ENCODE data around the gene NAPG.
A peak's percentile ranks its signal among the peaks of the same experiment; 100 is the strongest.

Gene NAPG

GRCh38 chr18:10557085-10557677 lies 31.4 kb downstream of the NAPG start:
- peaks cover 11 to 44% (median 31%) of the 10 kb centered on the region in 4 experiments for H3K36me3 ChIP-seq (ENCODE audit: control insufficient read depth in 4 of 4, insufficient read depth in 4 of 4, low read length in 3 of 4)
- POLR2A ChIA-PET = no interaction called here
- H3K27me3 ChIP-seq (replicated peaks in 2 of 5; ENCODE audit: control insufficient read depth in 4 of 5, insufficient read depth in 5 of 5, low read length in 4 of 5) = no peaks in the 10 kb centered on the region
- peaks cover 0 to 11% (median 5%) of the 10 kb centered on the region in 4 experiments for H3K4me1 ChIP-seq (ENCODE audit: control extremely low read depth in 1 of 4, control insufficient read depth in 4 of 4, insufficient read depth in 4 of 4, low read length in 3 of 4)
- no peaks in the 10 kb centered on the region for H3K9me3 ChIP-seq (ENCODE audit: control extremely low read depth in 1 of 5, control insufficient read depth in 4 of 5, insufficient read depth in 2 of 5, low read depth in 1 of 5, low read length in 4 of 5)
- no peak overlapping the region for H3K27ac ChIP-seq (ENCODE audit: insufficient read depth in 1 of 2, low read depth in 1 of 2, low read length in 2 of 2, poor library complexity in 1 of 2, severe bottlenecking in 2 of 2)
- DNase-seq = no peak
- 95% methylated on average over 4 of the region's 6 CpGs for WGBS (ENCODE audit: insufficient coverage)
- no peak overlapping the region for H3K4me3 ChIP-seq (ENCODE audit: control insufficient read depth in 1 of 7, extremely low read depth in 1 of 7, insufficient read depth in 4 of 7, low read depth in 2 of 7, low read length in 6 of 7)
- CTCF ChIA-PET = interaction anchor here (1.3 to 7.4 kb wide), 3 partner anchors 9 to 597 kb away, joined by 3 to 94 read pairs (median 4); no protein-coding TSS in a partner anchor

- no peaks in the 10 kb centered on the region for H3K27me3 ChIP-seq (replicated peaks in 2 of 5; ENCODE audit: control insufficient read depth in 4 of 5, insufficient read depth in 5 of 5, low read length in 4 of 5)
- POLR2A ChIA-PET = no interaction called here
- H3K36me3 ChIP-seq (ENCODE audit: control insufficient read depth in 4 of 4, insufficient read depth in 4 of 4, low read length in 3 of 4) = peaks cover 5 to 37% (median 24%) of the 10 kb centered on the region in 4 experiments
- H3K4me1 ChIP-seq (ENCODE audit: control extremely low read depth in 1 of 4, control insufficient read depth in 4 of 4, insufficient read depth in 4 of 4, low read length in 3 of 4) = peaks cover 0 to 11% (median 5%) of the 10 kb centered on the region in 4 experiments
- DNase-seq = no peak
- H3K4me3 ChIP-seq (ENCODE audit: control insufficient read depth in 1 of 7, extremely low read depth in 1 of 7, insufficient read depth in 4 of 7, low read depth in 2 of 7, low read length in 6 of 7) = no peak overlapping the region
- CTCF ChIA-PET = interaction anchor here (0.6 to 7.4 kb wide), 7 partner anchors 8 to 600 kb away, joined by 3 to 94 read pairs (median 4); no protein-coding TSS in a partner anchor
- WGBS (ENCODE audit: insufficient coverage) = 91% methylated on average over 5 of the region's 6 CpGs
- no peak overlapping the region for H3K27ac ChIP-seq (ENCODE audit: insufficient read depth in 1 of 2, low read depth in 1 of 2, low read length in 2 of 2, poor library complexity in 1 of 2, severe bottlenecking in 2 of 2)
- no peaks in the 10 kb centered on the region for H3K9me3 ChIP-seq (ENCODE audit: control extremely low read depth in 1 of 5, control insufficient read depth in 4 of 5, insufficient read depth in 2 of 5, low read depth in 1 of 5, low read length in 4 of 5)
Measured at GRCh38 chr18:10558243-10558966, 32.6 kb downstream of the NAPG start.

GRCh38 chr18:10558967-10559298 lies 33.1 kb downstream of the NAPG start:
- WGBS (ENCODE audit: insufficient coverage) = 96% methylated on average over 4 of the region's 4 CpGs
- H3K36me3 ChIP-seq (ENCODE audit: control insufficient read depth in 4 of 4, insufficient read depth in 4 of 4, low read length in 3 of 4) = peaks cover 4 to 34% (median 22%) of the 10 kb centered on the region in 4 experiments
- no peak overlapping the region for H3K4me3 ChIP-seq (ENCODE audit: control insufficient read depth in 1 of 7, extremely low read depth in 1 of 7, insufficient read depth in 4 of 7, low read depth in 2 of 7, low read length in 6 of 7)
- POLR2A ChIA-PET = interaction anchor here (0.7 kb wide), 1 partner anchor 595 kb away, joined by 3 read pairs; no protein-coding TSS in a partner anchor
- H3K9me3 ChIP-seq (ENCODE audit: control extremely low read depth in 1 of 5, control insufficient read depth in 4 of 5, insufficient read depth in 2 of 5, low read depth in 1 of 5, low read length in 4 of 5) = no peaks in the 10 kb centered on the region
- no peak for DNase-seq
- H3K27me3 ChIP-seq (replicated peaks in 2 of 5; ENCODE audit: control insufficient read depth in 4 of 5, insufficient read depth in 5 of 5, low read length in 4 of 5) = no peaks in the 10 kb centered on the region
- no peak overlapping the region for H3K27ac ChIP-seq (ENCODE audit: insufficient read depth in 1 of 2, low read depth in 1 of 2, low read length in 2 of 2, poor library complexity in 1 of 2, severe bottlenecking in 2 of 2)
- peaks cover 0 to 11% (median 5%) of the 10 kb centered on the region in 4 experiments for H3K4me1 ChIP-seq (ENCODE audit: control extremely low read depth in 1 of 4, control insufficient read depth in 4 of 4, insufficient read depth in 4 of 4, low read length in 3 of 4)
- CTCF ChIA-PET = interaction anchor here (0.9 to 7.4 kb wide), 7 partner anchors 9 to 600 kb away, joined by 3 to 94 read pairs (median 6); no protein-coding TSS in a partner anchor

GRCh38 chr18:10559553-10560451 lies 34.0 kb downstream of the NAPG start:
- Histone ChIP-seq H3K36me3 (ENCODE audit: control insufficient read depth in 4 of 4, insufficient read depth in 4 of 4, low read length in 3 of 4) (peaks cover 0 to 26% (median 13%) of the 10 kb centered on the region in 4 experiments), H3K27me3 (replicated peaks in 2 of 5; ENCODE audit: control insufficient read depth in 4 of 5, insufficient read depth in 5 of 5, low read length in 4 of 5) (no peaks in the 10 kb centered on the region), H3K9me3 (ENCODE audit: control extremely low read depth in 1 of 5, control insufficient read depth in 4 of 5, insufficient read depth in 2 of 5, low read depth in 1 of 5, low read length in 4 of 5) (no peaks in the 10 kb centered on the region), H3K4me1 (ENCODE audit: control extremely low read depth in 1 of 4, control insufficient read depth in 4 of 4, insufficient read depth in 4 of 4, low read length in 3 of 4) (peaks cover 0 to 11% (median 5%) of the 10 kb centered on the region in 4 experiments), H3K27ac (ENCODE audit: insufficient read depth in 1 of 2, low read depth in 1 of 2, low read length in 2 of 2, poor library complexity in 1 of 2, severe bottlenecking in 2 of 2) (no peak overlapping the region), H3K4me3 (ENCODE audit: control insufficient read depth in 1 of 7, extremely low read depth in 1 of 7, insufficient read depth in 4 of 7, low read depth in 2 of 7, low read length in 6 of 7) (peak overlapping the region; percentile 28 to 78 (median 48))
- DNase-seq = peak in 2 of 3 donors; percentile 48 to 50
- WGBS (ENCODE audit: insufficient coverage) = 39% methylated on average over 17 of the region's 17 CpGs
- CTCF ChIA-PET = interaction anchor here (0.6 to 7.4 kb wide), 20 partner anchors 10 to 960 kb away, joined by 3 to 94 read pairs (median 4); no protein-coding TSS in a partner anchor
- POLR2A ChIA-PET = interaction anchor here (0.7 kb wide), 1 partner anchor 594 kb away, joined by 3 read pairs; no protein-coding TSS in a partner anchor

- H3K4me1 ChIP-seq (ENCODE audit: control extremely low read depth in 1 of 4, control insufficient read depth in 4 of 4, insufficient read depth in 4 of 4, low read length in 3 of 4) = peaks cover 0 to 11% (median 5%) of the 10 kb centered on the region in 4 experiments
- H3K27ac ChIP-seq (ENCODE audit: insufficient read depth in 1 of 2, low read depth in 1 of 2, low read length in 2 of 2, poor library complexity in 1 of 2, severe bottlenecking in 2 of 2) = no peak overlapping the region
- peak overlapping the region; percentile 28 to 78 (median 48) for H3K4me3 ChIP-seq (ENCODE audit: control insufficient read depth in 1 of 7, extremely low read depth in 1 of 7, insufficient read depth in 4 of 7, low read depth in 2 of 7, low read length in 6 of 7)
- peaks cover 0 to 18% (median 7%) of the 10 kb centered on the region in 4 experiments for H3K36me3 ChIP-seq (ENCODE audit: control insufficient read depth in 4 of 4, insufficient read depth in 4 of 4, low read length in 3 of 4)
- ChIA-PET CTCF (interaction anchor here (0.6 to 7.4 kb wide), 22 partner anchors 13 to 1103 kb away, joined by 3 to 94 read pairs (median 4); no protein-coding TSS in a partner anchor), POLR2A (no interaction called here)
- 24% methylated on average over 14 of the region's 17 CpGs for WGBS (ENCODE audit: insufficient coverage)
- peak; percentile 68 to 86 (median 81) for DNase-seq
- H3K9me3 ChIP-seq (ENCODE audit: control extremely low read depth in 1 of 5, control insufficient read depth in 4 of 5, insufficient read depth in 2 of 5, low read depth in 1 of 5, low read length in 4 of 5) = no peaks in the 10 kb centered on the region
- H3K27me3 ChIP-seq (replicated peaks in 2 of 5; ENCODE audit: control insufficient read depth in 4 of 5, insufficient read depth in 5 of 5, low read length in 4 of 5) = no peaks in the 10 kb centered on the region
Measured at GRCh38 chr18:10560452-10561045, 34.7 kb downstream of the NAPG start.

GRCh38 chr18:10562773-10563160 lies 36.9 kb downstream of the NAPG start:
- Histone ChIP-seq H3K4me3 (ENCODE audit: control insufficient read depth in 1 of 7, extremely low read depth in 1 of 7, insufficient read depth in 4 of 7, low read depth in 2 of 7, low read length in 6 of 7) (no peak overlapping the region), H3K36me3 (ENCODE audit: control insufficient read depth in 4 of 4, insufficient read depth in 4 of 4, low read length in 3 of 4) (peaks cover 0 to 3% (median 0%) of the 10 kb centered on the region in 4 experiments), H3K9me3 (ENCODE audit: control extremely low read depth in 1 of 5, control insufficient read depth in 4 of 5, insufficient read depth in 2 of 5, low read depth in 1 of 5, low read length in 4 of 5) (no peaks in the 10 kb centered on the region), H3K4me1 (ENCODE audit: control extremely low read depth in 1 of 4, control insufficient read depth in 4 of 4, insufficient read depth in 4 of 4, low read length in 3 of 4) (peaks cover 0 to 11% (median 6%) of the 10 kb centered on the region in 4 experiments), H3K27ac (ENCODE audit: insufficient read depth in 1 of 2, low read depth in 1 of 2, low read length in 2 of 2, poor library complexity in 1 of 2, severe bottlenecking in 2 of 2) (no peak overlapping the region), H3K27me3 (replicated peaks in 2 of 5; ENCODE audit: control insufficient read depth in 4 of 5, insufficient read depth in 5 of 5, low read length in 4 of 5) (no peaks in the 10 kb centered on the region)
- ChIA-PET POLR2A (no interaction called here), CTCF (interaction anchor here (1.0 to 7.4 kb wide), 3 partner anchors 9 to 600 kb away, joined by 3 to 94 read pairs (median 3); no protein-coding TSS in a partner anchor)
- 92% methylated on average over 4 of the region's 5 CpGs for WGBS (ENCODE audit: insufficient coverage)
- DNase-seq = no peak
